Measurements from ENCODE around the gene FOXC1.

- TF ChIP-seq GATA3 (IDR thresholded peaks at IDR 0.05; ENCODE audit: low read depth, low read length): no peak
- no peak for TF ChIP-seq GATA2 (IDR thresholded peaks at IDR 0.05; ENCODE audit: low read depth, low read length)
These were observed 1.5 kb downstream of the FOXC1 start for GRCh38 chr6:1611322-1611571.

Measured in SH-SY5Y (cell line).